Measurements from ENCODE around the gene ZNF750.
A peak's percentile ranks its signal among the peaks of the same experiment; 100 is the strongest.

ZNF750 gene

GRCh38 chr17:82884970-82885353 is 45.1 kb upstream of the ZNF750 start (continued):
- TF ChIP-seq SCRT1 (tag by site-specific recombination; IDR thresholded peaks at IDR 0.05; ENCODE audit: borderline replicate concordance) (peak; percentile 79), SCRT2 (tag by site-specific recombination; IDR thresholded peaks at IDR 0.05) (peak; percentile 89), YY1 (tag by site-specific recombination; IDR thresholded peaks at IDR 0.05) (no peak), PRDM1 (tag by site-specific recombination; IDR thresholded peaks at IDR 0.05) (no peak)

- H3K4me1 ChIP-seq (ENCODE audit: control insufficient read depth, insufficient read depth, low read length) = no peaks in the 10 kb centered on the region
- TF ChIP-seq ZNF600 (tag by site-specific recombination; IDR thresholded peaks at IDR 0.05) (no peak), ZNF843 (tag by site-specific recombination; IDR thresholded peaks at IDR 0.05) (no peak), ZFHX2 (tag by site-specific recombination; conservative IDR thresholded peaks at IDR 0.05) (peak; percentile 39; the same call in 1 of the 2 replicates), EGR2 (tag by site-specific recombination; IDR thresholded peaks at IDR 0.05; ENCODE audit: low read depth) (peak; percentile 28; the same call in 1 of the 2 replicates)
- ChIA-PET CTCF (interaction anchor here (0.7 to 1.8 kb wide), 5 partner anchors 9 to 82 kb away, joined by 3 to 6 read pairs (median 4); no protein-coding TSS in a partner anchor), POLR2A (interaction anchor here (0.8 to 1.5 kb wide), 2 partner anchors 12 to 21 kb away, joined by 3 read pairs; no protein-coding TSS in a partner anchor)
- H3K9me3 ChIP-seq (ENCODE audit: control insufficient read depth, insufficient read depth, low read depth, low read length) = no peaks in the 10 kb centered on the region
- peaks cover 0 to 6% of the 10 kb centered on the region in 2 experiments; a peak in 1 of 3 replicates for H3K36me3 ChIP-seq (ENCODE audit: control insufficient read depth in 2 of 2, insufficient read depth in 1 of 2, low read length in 2 of 2)
- H3K27ac ChIP-seq (ENCODE audit: extremely low read depth, low read depth, low read length) = no peak overlapping the region
- no peak overlapping the region for H3K4me3 ChIP-seq (ENCODE audit: low read depth, low read length)
Observed at GRCh38 chr17:82884341-82884969, 44.6 kb upstream of the ZNF750 start.

- CTCF ChIA-PET = no interaction called here
- TF ChIP-seq ZEB2 (tag by site-specific recombination; IDR thresholded peaks at IDR 0.05) = no peak
- TF ChIP-seq ZBTB11 (tag by site-specific recombination; conservative IDR thresholded peaks at IDR 0.05; ENCODE audit: low read depth) = no peak
- no peak for TF ChIP-seq ZNF18 (tag by site-specific recombination; IDR thresholded peaks at IDR 0.05)
- no peak for TF ChIP-seq ZNF302 (tag by site-specific recombination; IDR thresholded peaks at IDR 0.05; ENCODE audit: low read depth)
- no peak for TF ChIP-seq ZNF10 (tag by site-specific recombination; IDR thresholded peaks at IDR 0.05)
- no peak for TF ChIP-seq ZBTB21 (tag by site-specific recombination; IDR thresholded peaks at IDR 0.05)
- no peak for TF ChIP-seq ELK4 (IDR thresholded peaks at IDR 0.05; ENCODE audit: borderline replicate concordance, low read depth, low read length)
- TF ChIP-seq BCL11B (tag by site-specific recombination; IDR thresholded peaks at IDR 0.05; ENCODE audit: low read depth) = no peak
- no peak for TF ChIP-seq ZSCAN30 (tag by site-specific recombination; IDR thresholded peaks at IDR 0.05)
- TF ChIP-seq ZNF626 (tag by site-specific recombination; IDR thresholded peaks at IDR 0.05) = no peak
- no peaks in the 10 kb centered on the region for H3K4me1 ChIP-seq (ENCODE audit: control insufficient read depth, insufficient read depth, low read length)
- no peaks in the 10 kb centered on the region for H3K9me3 ChIP-seq (ENCODE audit: control insufficient read depth, insufficient read depth, low read depth, low read length)
- H3K36me3 ChIP-seq (ENCODE audit: control insufficient read depth in 2 of 2, insufficient read depth in 1 of 2, low read length in 2 of 2) = peaks cover 0 to 12% of the 10 kb centered on the region in 2 experiments; a peak in 1 of 3 replicates
- POLR2A ChIA-PET = interaction anchor here (1.5 kb wide), 1 partner anchor 20 kb away, joined by 3 read pairs; no protein-coding TSS in a partner anchor
- H3K27ac ChIP-seq (ENCODE audit: extremely low read depth, low read depth, low read length) = no peak overlapping the region
- no peak overlapping the region for H3K4me3 ChIP-seq (ENCODE audit: low read depth, low read length)
Observed at GRCh38 chr17:82883419-82884031, 43.7 kb upstream of the ZNF750 start.

All from HEK293 (cell line).